H9 (cell line): ENCODE results near the gene SIPA1L3. TPM values are rescaled to one million over a fixed set of nuclear protein-coding genes. Genes with fewer than 3 reads are reported as not detected.

Experiments
- DNase-seq: peaks from one replicate; pipeline ENCODE4 v3.0.0-alpha.2; 2017
- H2AFZ ChIP-seq: one replicate; pipeline ENCODE4 v1.6.1; 2013; ENCODE audit warnings: mild to moderate bottlenecking, low read length, control low read depth, moderate library complexity
- H2AK5ac ChIP-seq: 2 replicates; pipeline ENCODE4 v1.6.1; 2013; ENCODE audit warnings: low read length, control low read depth, mixed read lengths; ENCODE audit not compliant: insufficient read length
- H2BK120ac ChIP-seq: one replicate; pipeline ENCODE4 v1.6.1; 2013; ENCODE audit warnings: low read depth, mild to moderate bottlenecking, low read length, control low read depth, inconsistent platforms; ENCODE audit not compliant: poor library complexity, severe bottlenecking
- H2BK12ac ChIP-seq: 2 replicates; pipeline ENCODE4 v1.6.1; 2013; ENCODE audit warnings: low read length, control low read depth, mixed read lengths, low read depth; ENCODE audit not compliant: insufficient read length
- H2BK15ac ChIP-seq: 2 replicates; pipeline ENCODE4 v1.6.1; 2013; ENCODE audit warnings: low read depth, low read length, control low read depth
- H2BK20ac ChIP-seq: one replicate; pipeline ENCODE4 v1.6.1; 2013; ENCODE audit warnings: low read depth, mild to moderate bottlenecking, low read length, control low read depth, inconsistent platforms; ENCODE audit not compliant: poor library complexity, severe bottlenecking
- H2BK5ac ChIP-seq: 2 replicates; pipeline ENCODE4 v1.6.1; 2013; ENCODE audit warnings: low read length, control low read depth, mixed read lengths; ENCODE audit not compliant: insufficient read length
- H3K14ac ChIP-seq: 2 replicates; pipeline ENCODE4 v1.6.1; 2013; ENCODE audit warnings: low read length, control low read depth; ENCODE audit not compliant: insufficient read depth
- H3K18ac ChIP-seq: 2 replicates; pipeline ENCODE4 v1.6.1; 2013; ENCODE audit warnings: low read depth, mild to moderate bottlenecking, mixed read lengths, low read length, control low read depth; ENCODE audit not compliant: insufficient read length
- H3K23ac ChIP-seq: 2 replicates; pipeline ENCODE4 v1.6.1; 2013; ENCODE audit warnings: low read length, control low read depth, mixed read lengths, low read depth; ENCODE audit not compliant: insufficient read length
- H3K23me2 ChIP-seq: 2 replicates; pipeline ENCODE4 v1.6.1; 2013; ENCODE audit warnings: low read depth, mild to moderate bottlenecking, mixed read lengths, low read length, control low read depth; ENCODE audit not compliant: insufficient read length, poor library complexity, severe bottlenecking
- H3K27ac ChIP-seq: 2 replicates; pipeline ENCODE4 v1.5.1; 2013; ENCODE audit warnings: low read length, control low read depth, mixed read lengths, low read depth; ENCODE audit not compliant: insufficient read length
- H3K27me3 ChIP-seq: 2 replicates; pipeline ENCODE4 v1.6.1; 2013; ENCODE audit warnings: low read length, control low read depth, inconsistent platforms; ENCODE audit not compliant: insufficient read depth
- H3K4ac ChIP-seq: 2 replicates; pipeline ENCODE4 v1.6.1; 2013; ENCODE audit warnings: low read depth, mild to moderate bottlenecking, control low read depth, inconsistent platforms, low read length, moderate library complexity
- H3K4me1 ChIP-seq: 2 replicates; pipeline ENCODE4 v1.6.1; 2013; ENCODE audit warnings: low read length, control low read depth, inconsistent platforms; ENCODE audit not compliant: insufficient read depth
- H3K4me2 ChIP-seq: 2 replicates; pipeline ENCODE4 v1.6.1; 2013; ENCODE audit warnings: low read length, control low read depth, mixed read lengths; ENCODE audit not compliant: insufficient read length, insufficient read depth
- H3K56ac ChIP-seq: 2 replicates; pipeline ENCODE4 v1.6.1; 2013; ENCODE audit warnings: low read depth, mild to moderate bottlenecking, mixed read lengths, low read length, control low read depth; ENCODE audit not compliant: insufficient read length
- H3K79me1 ChIP-seq: 2 replicates; pipeline ENCODE4 v1.6.1; 2013; ENCODE audit warnings: low read depth, mild to moderate bottlenecking, moderate library complexity, low read length, control low read depth, inconsistent platforms; ENCODE audit not compliant: insufficient read depth, poor library complexity, severe bottlenecking
- H3K79me2 ChIP-seq: 2 replicates; pipeline ENCODE4 v1.6.1; 2013; ENCODE audit warnings: low read length, control low read depth, inconsistent platforms; ENCODE audit not compliant: insufficient read depth
- H3K9ac ChIP-seq: 2 replicates; pipeline ENCODE4 v1.6.1; 2013; ENCODE audit warnings: low read length, control low read depth, mixed read lengths; ENCODE audit not compliant: insufficient read length; ENCODE audit errors: extremely low read depth
- H3K9me3 ChIP-seq: one replicate; pipeline ENCODE4 v1.6.1; 2013; ENCODE audit warnings: low read depth, low read length, inconsistent platforms; ENCODE audit not compliant: control insufficient read depth
- H3T11ph ChIP-seq: one replicate; pipeline ENCODE4 v1.6.1; 2013; ENCODE audit warnings: mild to moderate bottlenecking, low read length, control low read depth, inconsistent platforms
- H4K20me1 ChIP-seq: one replicate; pipeline ENCODE4 v1.6.1; 2013; ENCODE audit not compliant: control insufficient read depth, insufficient read length, insufficient read depth
- H4K5ac ChIP-seq: 2 replicates; pipeline ENCODE4 v1.6.1; 2013; ENCODE audit warnings: low read depth, mild to moderate bottlenecking, mixed read lengths, low read length, control low read depth; ENCODE audit not compliant: insufficient read length
- H4K8ac ChIP-seq: replicated peaks from 2 replicates; pipeline ENCODE4 v1.6.1; 2013; ENCODE audit warnings: low read length, control low read depth, mixed read lengths, low read depth; ENCODE audit not compliant: insufficient read length
- H4K91ac ChIP-seq: 2 replicates; pipeline ENCODE4 v1.6.1; 2013; ENCODE audit warnings: low read depth, mild to moderate bottlenecking, moderate library complexity, mixed read lengths, low read length, control low read depth; ENCODE audit not compliant: insufficient read length
- H3K27ac Mint-ChIP-seq, 3 experiments: 2 replicates in 2 of 3; 3 replicates in 1 of 3; pipeline ENCODE4 v1.8.0; 2020 to 2021; ENCODE audit warnings: mixed read lengths in 3 of 3, mild to moderate bottlenecking in 1 of 3, moderate library complexity in 1 of 3
- H3K27me3 Mint-ChIP-seq: 2 replicates; pipeline ENCODE4 v1.8.0; 2021; ENCODE audit warnings: low read depth, mild to moderate bottlenecking, moderate library complexity, mixed read lengths
- H3K36me3 Mint-ChIP-seq, 3 experiments: 2 replicates in 2 of 3; 3 replicates in 1 of 3; pipeline ENCODE4 v1.8.0; 2020 to 2021; ENCODE audit warnings: low read depth in 3 of 3, mixed read lengths in 3 of 3; ENCODE audit not compliant: insufficient read depth in 1 of 3
- H3K4me1 Mint-ChIP-seq, 2 experiments: 2 replicates each; pipeline ENCODE4 v1.8.0; 2020; ENCODE audit warnings: mixed read lengths in 2 of 2
- H3K4me3 Mint-ChIP-seq, 2 experiments: 2 replicates in 1 of 2; 3 replicates in 1 of 2; pipeline ENCODE4 v1.8.0; 2020 to 2021; ENCODE audit warnings: mild to moderate bottlenecking in 2 of 2, mixed read lengths in 2 of 2, moderate library complexity in 1 of 2
- H3K9me3 Mint-ChIP-seq, 2 experiments: 2 replicates in 1 of 2; 3 replicates in 1 of 2; pipeline ENCODE4 v1.8.0; 2020; ENCODE audit warnings: mild to moderate bottlenecking in 2 of 2, mixed read lengths in 2 of 2, moderate library complexity in 1 of 2
- CTCF ChIP-seq: fragments of 200-600 bp; sonication (generic); conservative IDR thresholded peaks from 3 replicates; pipeline ENCODE4 v1.8.0; 2021; ENCODE audit warnings: antibody characterized with exemption, mild to moderate bottlenecking
- WGBS: extraction: QIAGEN DNeasy Blood & Tissue Kit; methylation state at CpG from one replicate; pipeline ENCODE4 v1.1.7; 2013; ENCODE audit warnings: missing lambda C conversion rate, low lambda C conversion rate, mixed read lengths; ENCODE audit not compliant: insufficient read length; ENCODE audit errors: extremely low coverage; 5-methylcytosine and 5-hydroxymethylcytosine counted together
- total RNA-seq: library from RNA; stranded (reverse); gene quantifications from 2 replicates; pipeline ENCODE4 v1.2.1, GENCODE V29; 2021

SIPA1L3 gene
- total RNA-seq, 1 experiment from 2014 or later, result 40.1 TPM

DNA sequence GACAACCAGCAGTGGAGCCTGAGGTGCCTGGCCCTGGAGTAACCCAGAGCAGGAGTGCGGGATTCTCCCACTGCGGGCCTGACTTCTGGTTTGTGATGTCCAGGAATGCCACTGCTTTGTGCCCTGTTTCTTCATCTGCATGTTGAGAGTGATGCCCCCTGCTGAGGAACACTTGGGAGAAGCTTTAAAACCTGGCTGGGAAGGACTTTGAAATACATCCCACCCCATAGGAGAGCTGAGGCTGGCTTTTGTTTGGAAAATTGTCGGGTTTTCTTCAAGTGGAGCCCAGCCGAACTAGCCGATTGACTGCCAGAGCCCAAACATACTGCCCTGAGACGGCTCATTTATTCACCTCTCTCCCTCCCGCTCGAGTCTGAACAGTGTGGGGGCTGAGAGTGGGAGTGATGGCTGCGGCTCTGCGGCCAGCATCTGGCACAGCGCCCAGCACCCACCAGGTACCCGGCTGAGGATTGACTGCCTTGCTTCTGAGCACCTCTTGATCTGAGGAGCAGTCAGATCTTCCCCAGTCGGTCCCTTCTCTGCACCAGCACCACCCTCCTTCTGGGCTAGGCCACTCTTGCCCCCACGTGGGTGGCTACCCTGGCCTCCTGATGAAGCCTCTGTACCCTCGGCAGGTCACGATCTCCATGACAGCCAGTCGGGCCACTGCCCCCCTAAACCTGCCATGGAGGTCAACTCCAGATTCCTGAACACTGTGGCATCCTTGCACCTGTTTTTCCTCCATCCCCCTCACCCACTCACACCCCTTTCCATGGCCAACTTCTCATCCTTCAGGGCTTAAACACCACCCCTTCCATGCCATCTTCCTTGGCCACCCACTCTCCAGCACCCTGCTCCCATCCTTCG, 148.9 kb downstream of the SIPA1L3 start:
- Histone ChIP-seq H3T11ph (no peak overlapping the region), H4K91ac (no peak overlapping the region), H4K8ac (no peak overlapping the region), H2BK15ac (no peak overlapping the region), H3K4me1 (peaks cover 16% of the 10 kb centered on the region; the same call in 1 of the 2 replicates), H3K4ac (no peak overlapping the region), H3K79me1 (no peaks in the 10 kb centered on the region), H3K9me3 (no peaks in the 10 kb centered on the region), H3K23me2 (no peaks in the 10 kb centered on the region), H4K20me1 (no peaks in the 10 kb centered on the region), H3K79me2 (0 out of 2 replicates have a peak, but pooled peaks cover 2% of the 10 kb centered on the region), H3K27ac (no peak overlapping the region), H3K18ac (no peak overlapping the region), H3K27me3 (no peaks in the 10 kb centered on the region), H4K5ac (no peak overlapping the region), H3K23ac (no peak overlapping the region), H3K56ac (no peak overlapping the region), H3K9ac (no peak overlapping the region), H2BK120ac (no peak overlapping the region), H2AFZ (no peak overlapping the region), H3K14ac (peak overlapping the region; percentile 9; the same call in 1 of the 2 replicates), H2AK5ac (no peak overlapping the region), H3K4me2 (peak overlapping the region; percentile 23), H2BK20ac (no peak overlapping the region), H2BK12ac (no peak overlapping the region), H2BK5ac (no peak overlapping the region)
- Mint-ChIP-seq H3K9me3 (peaks cover 3 to 4% of the 10 kb centered on the region in 2 experiments; a peak in 2 of 5 replicates), H3K27ac (peak overlapping the region in 2 of 3 experiments; percentile 58 to 69; a peak in 3 of 7 replicates), H3K27me3 (no peaks in the 10 kb centered on the region; the same call in 1 of the 2 replicates), H3K36me3 (peaks cover 4 to 11% (median 6%) of the 10 kb centered on the region in 3 experiments; a peak in 6 of 7 replicates), H3K4me1 (peaks cover 35 to 38% of the 10 kb centered on the region in 2 experiments), H3K4me3 (peak overlapping the region; percentile 6 to 64; a peak in 4 of 5 replicates)
- WGBS, result no CpG with 5 or more reads among the region's 18 CpGs
- no peak for TF ChIP-seq CTCF
- no peak for DNase-seq
